A172 (cell line): Measurements from ENCODE around the gene CCDC33. TPM values are rescaled to one million over a fixed set of nuclear protein-coding genes. Genes with fewer than 3 reads are reported as not detected.
A peak's percentile ranks its signal among the peaks of the same experiment; 100 is the strongest.

ENCODE experiments used
- DNase-seq: peaks from one replicate; pipeline ENCODE4 v3.0.0-alpha.2; 2015; ENCODE audit warnings: low spot score
- total RNA-seq: library from RNA; depleted of rRNA; stranded (reverse); fragments of >200 nt; shearing (Covaris generic); gene quantifications from 2 replicates; pipeline ENCODE4 v1.2.3, GENCODE V29; 2014

CCDC33 gene
- total RNA-seq, 1 experiment from 2014 or later: not detected

DNA sequence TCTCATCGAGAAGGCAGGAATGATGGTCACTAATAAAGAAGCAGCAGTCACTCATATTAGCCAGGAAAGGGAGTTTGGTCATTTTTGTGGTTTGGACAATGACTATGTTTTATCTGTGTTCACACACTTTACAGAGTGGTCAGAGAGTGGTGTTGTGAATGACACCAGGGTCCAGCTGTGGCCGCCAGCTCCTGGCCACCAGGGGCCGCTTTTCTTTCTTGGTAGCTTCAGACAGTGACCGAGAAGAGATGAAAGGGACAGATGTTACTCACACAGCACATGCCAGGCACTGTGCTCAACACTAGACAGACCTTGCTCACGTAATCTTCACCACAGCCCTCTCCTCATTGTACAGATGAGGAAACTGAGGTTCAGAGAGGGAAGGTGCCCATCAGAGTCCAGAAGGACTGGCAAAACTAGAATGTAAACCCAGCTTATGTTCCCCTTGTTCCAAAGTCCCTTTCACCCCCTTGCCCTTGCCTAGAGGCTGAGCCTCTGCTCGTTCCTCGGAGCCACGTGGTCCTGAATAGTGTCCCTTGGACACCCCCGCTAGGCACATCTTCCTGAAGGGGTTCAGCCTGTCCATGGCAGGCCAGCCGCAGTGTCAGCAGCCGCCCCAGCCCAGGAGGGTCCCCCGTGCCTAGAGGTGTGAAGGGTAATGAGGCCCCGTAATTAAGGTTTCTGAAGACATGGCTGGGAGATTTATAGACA is 75.8 kb downstream of the CCDC33 start:
- DNase-seq: no peak

GRCh38 chr15:74312445-74313007 is 76.4 kb downstream of the CCDC33 start:
- no peak for DNase-seq

- no peak for DNase-seq
These were observed 77.8 kb downstream of the CCDC33 start for GRCh38 chr15:74313889-74314288.

DNA sequence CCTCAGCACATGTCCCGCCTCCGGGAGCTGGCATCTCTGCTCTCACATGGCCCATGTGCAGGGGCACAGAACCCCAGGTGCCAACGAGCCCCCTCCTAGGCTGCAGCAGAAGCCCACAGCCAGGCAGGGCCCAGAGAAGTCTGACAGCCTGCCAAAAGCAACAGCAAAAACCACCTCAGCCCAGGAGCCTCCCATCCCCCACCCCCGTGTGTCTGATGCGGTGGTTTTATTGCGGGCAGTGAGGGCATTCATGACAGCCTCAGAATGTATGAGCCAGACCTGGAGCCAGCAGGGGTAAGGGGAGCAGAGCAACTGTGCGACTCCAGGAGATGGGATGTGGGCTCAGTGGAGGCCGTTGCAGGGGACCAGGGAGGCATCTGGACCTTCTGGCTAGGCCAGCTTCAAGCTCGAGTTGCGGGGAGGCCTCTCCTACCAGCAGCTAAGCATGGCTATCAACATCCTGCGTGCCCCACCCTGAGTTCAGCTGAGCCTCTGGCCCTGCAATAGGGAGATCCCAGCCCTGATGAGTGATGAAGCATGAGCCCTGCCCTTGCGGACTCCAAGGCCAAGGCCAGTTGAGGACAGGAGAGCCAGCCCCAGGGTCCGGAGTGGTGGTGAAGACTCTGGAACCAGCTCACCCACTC is 78.8 kb downstream of the CCDC33 start:
- peak; percentile 70 for DNase-seq

GRCh38 chr15:74315626-74316025 is 79.5 kb downstream of the CCDC33 start:
- peak; percentile 56 for DNase-seq

DNA sequence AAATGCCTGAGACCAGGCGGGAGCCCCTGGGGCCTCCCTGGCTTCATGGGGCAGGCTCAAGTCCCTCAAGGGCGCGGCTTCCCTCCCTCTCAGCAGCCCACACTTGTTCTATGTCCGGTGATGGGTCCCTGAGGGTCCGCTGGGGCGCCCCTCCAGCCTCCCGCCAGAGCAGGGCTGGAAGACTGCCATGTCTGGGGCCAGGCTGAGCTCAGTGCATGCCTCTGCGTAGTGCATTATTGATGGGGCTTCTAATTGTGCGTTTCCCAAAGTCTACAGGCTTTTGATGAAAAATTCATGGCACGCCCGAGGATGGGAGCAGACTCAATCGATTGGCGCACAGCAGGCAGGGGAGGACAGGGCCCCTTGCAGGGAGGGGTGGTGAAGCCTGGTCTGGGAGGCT is 80.0 kb downstream of the CCDC33 start:
- no peak for DNase-seq

DNA sequence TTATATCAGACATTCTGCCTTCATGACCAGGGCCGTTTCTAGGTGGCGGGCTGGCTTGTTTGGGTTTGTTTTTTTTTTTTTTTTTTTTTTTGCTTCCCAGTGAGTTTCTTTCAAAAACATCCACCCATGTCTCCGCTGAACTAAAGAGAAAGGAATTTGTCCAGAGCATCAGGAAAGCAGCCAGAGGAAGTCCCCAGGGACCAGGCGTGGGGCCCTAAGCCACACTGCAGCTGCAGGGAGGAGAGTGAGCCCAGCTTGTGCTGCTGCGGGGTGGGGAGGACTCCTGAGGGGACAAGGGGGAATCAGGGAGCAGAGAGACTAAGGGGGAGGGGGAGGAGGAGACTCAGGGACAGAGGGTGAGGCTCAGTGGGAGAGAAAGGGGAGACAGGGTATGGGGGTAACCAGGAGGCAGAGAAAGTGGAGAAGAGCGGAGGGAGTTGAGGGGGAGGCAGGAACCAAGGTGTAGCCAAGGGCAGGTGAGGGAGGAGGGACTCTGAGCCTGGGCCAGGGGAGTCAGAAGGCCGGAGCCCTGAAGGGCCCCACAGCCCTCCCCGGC is 81.8 kb downstream of the CCDC33 start:
- DNase-seq: peak; percentile 84

DNA sequence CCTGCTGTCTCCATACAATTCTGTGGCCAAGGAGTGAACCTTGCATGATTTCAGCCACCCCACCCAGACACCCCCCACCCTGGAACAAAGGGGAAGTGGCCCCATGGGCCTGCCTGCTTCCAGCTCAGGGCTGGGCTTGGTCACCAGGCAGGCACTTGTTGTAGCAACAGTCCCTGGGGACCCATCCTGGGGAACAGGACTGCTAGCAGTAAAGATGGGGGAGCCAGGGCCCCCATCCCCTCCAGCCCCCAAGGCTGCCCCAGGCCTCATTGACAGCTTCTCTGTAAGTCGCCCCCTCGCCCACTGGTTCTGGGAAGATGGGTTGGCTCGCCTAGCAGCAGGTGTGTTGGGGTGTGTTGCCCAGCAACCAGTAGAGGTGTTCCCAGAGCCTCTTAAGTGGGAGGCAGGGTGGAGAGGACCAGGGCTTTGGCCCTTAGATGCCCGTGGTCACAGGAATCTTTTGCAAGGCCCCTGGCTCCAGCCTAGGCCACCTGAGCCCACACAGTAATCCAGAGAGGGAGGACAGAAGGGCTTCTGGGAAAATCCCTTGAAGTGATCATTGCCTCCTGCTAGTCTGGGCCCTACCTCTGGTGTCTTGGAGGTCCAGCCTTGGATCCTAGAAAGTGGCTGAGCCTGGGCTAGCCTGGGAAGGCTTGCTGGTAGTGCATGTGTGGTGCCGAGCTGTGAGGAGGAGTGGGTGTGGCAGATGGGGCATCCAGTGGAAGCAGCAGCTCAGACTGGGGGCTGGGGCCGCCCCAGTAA is 82.4 kb downstream of the CCDC33 start:
- DNase-seq: no peak

DNA sequence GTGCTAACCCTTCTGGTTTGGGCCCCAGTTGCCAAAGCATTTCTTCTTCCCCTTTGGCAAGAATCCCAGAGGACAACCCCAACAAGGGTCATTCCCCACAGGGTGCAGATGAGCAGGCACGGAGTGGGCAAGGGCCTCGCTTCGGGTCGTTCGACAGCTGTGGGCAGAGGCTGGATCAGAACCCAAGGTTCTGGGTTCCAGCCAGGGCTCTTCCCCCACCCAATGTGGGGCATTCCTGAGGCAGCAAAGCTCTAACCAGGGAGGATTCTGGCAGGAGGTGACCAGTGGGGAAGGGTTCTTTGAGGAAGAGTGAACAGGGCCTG is 83.0 kb downstream of the CCDC33 start:
- no peak for DNase-seq

- DNase-seq: no peak
These were observed 83.6 kb downstream of the CCDC33 start for GRCh38 chr15:74319596-74320351.

DNA sequence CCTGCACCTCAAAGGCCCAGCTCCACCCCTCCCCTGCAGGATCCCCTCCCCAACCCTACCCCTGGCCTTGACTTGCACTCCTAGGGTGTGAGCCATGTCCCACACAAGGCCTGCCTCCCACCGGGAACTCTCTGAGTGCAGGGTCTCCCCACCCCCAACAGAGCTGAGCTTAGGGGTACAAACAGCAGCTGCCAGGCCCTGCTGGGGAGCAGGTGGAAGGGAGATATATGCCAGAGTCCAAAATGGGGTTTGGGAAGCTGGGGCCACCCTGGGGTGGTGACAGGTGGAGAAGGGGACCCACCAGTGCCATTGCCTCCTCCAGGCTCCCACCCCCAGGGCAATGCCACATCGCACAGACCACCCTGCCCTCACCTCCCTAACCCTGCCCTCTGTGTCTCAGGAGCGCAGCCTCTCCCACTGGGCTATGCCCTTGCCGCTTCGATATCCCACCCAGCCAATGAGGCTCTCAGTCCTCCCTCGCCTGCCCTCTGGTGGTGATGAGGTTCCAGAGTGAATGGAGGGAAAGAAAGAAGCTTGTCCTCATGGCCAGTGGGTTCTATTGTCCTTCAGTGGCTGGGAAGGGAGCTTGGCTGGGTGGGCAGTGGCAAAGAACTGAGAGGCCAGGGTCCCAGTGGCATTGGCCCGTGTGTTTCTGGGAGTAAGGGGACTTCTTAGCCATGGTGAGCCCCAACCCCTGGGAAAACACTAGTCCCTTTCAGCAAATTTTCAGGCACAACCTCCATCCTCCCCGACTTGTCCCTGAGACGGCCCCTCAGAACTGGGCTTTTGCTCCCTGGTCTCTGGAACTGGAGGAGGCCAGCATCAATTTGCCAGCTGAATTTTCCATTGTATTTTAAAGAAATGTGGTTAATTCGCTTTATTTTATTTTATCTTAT is 84.5 kb downstream of the CCDC33 start:
- DNase-seq: no peak

DNA sequence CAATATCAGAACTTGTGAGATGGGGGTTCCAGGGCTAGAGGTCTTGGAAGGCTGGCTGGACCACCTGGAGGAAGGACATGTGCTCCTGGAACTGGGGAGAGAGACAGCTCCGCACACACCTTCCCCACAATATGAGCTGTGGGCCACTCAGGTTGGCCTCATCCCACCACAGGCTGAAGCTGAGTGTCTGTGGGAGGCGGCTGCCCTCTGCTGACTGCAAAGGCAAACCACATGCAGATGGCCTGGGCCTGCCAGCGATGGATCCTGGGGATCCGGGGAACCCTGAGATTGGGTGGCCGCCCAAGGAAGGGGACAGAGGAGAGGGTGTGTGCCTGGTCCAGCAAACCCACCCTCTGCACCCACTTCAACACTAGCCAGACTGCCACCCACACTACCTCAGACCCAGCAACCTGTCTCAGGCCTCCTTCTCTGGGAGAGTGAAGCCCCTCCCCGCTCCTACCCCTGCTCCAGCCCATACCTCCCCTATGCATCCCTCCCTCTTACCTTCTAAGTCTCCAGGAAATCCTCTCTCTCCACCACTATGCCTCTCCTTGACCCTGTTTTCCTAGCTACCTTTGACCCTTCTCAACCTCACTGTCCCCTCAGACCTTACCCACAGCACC is 86.5 kb downstream of the CCDC33 start:
- DNase-seq: peak; percentile 46

GRCh38 chr15:74324714-74325113 is 88.6 kb downstream of the CCDC33 start:
- DNase-seq: no peak

GRCh38 chr15:74326746-74327145 is 90.6 kb downstream of the CCDC33 start:
- DNase-seq: no peak

DNA sequence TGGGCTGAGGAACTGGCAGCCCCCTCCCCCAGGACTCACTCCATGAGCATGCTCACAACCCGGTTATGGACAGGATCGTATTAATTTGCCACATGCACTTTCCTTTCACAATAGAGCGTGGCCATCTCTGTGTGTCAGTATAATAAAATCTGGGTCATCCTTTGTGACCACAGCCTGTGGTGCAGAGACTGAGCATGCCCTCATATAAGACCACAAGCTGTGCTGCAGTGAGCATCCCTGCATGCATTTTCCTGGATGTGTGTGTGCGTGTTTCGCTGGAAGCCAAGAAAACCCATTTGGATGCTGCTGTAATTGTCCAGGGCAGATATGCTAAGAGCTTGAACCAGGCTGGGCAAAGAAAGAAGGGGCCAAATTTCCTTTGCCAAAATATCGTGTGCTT is 91.6 kb downstream of the CCDC33 start:
- DNase-seq: no peak

GRCh38 chr15:74328331-74329056 is 92.4 kb downstream of the CCDC33 start:
- no peak for DNase-seq

- DNase-seq: no peak
These were observed 94.8 kb downstream of the CCDC33 start for GRCh38 chr15:74330861-74331408.

GRCh38 chr15:74332011-74332410 is 95.9 kb downstream of the CCDC33 start:
- no peak for DNase-seq

DNA sequence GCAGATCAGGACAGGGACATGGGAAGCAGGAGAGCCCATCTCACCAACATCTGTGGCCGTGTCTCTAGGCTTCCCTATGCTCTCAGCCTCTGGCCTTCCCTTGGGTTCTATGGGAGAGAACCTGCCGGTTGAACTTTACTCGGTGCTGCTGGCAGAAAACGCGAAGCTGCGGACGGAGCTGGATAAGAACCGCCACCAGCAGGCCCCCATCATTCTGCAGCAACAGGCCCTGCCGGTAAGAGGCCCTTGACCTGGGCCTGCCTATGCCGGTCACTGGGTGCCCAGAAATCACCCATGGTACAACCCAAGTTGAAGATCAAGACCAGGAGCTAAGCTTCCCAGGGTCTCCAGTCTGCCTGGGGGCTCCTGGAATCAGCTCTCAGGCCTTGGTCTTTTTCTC is 96.5 kb downstream of the CCDC33 start:
- DNase-seq: no peak
